ENCODE results near the gene STK40. TPM values are rescaled to one million over a fixed set of nuclear protein-coding genes. Genes with fewer than 3 reads are reported as not detected.

STK40 gene
- total and polyA plus RNA-seq, 9 of the 15 experiments (the other 6 are each of a cell fraction or from before 2014, with no cell fraction given), result 0.69 to 94.3 (median 39.1) TPM

DNA sequence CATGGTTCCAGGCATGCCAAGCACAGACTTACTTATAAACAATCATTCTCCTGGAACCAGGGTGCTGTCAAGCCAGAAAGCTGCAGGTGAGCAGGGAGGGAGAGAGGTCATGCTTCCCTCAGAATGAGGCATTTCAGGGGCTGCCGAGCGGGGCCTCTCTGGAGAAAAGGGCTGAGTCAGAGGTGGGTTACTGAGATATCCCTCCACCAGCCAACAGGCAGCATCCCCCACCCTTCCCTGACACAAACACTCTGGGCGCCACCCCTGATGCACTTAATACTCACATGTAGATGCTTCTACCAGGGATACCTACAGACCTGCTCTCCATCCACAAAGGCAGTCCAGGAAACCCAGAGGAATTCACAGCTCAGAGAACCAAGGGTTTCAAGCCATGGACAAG is 13.1 kb downstream of the STK40 start (continued):
- TF ChIP-seq, protein P1, sequence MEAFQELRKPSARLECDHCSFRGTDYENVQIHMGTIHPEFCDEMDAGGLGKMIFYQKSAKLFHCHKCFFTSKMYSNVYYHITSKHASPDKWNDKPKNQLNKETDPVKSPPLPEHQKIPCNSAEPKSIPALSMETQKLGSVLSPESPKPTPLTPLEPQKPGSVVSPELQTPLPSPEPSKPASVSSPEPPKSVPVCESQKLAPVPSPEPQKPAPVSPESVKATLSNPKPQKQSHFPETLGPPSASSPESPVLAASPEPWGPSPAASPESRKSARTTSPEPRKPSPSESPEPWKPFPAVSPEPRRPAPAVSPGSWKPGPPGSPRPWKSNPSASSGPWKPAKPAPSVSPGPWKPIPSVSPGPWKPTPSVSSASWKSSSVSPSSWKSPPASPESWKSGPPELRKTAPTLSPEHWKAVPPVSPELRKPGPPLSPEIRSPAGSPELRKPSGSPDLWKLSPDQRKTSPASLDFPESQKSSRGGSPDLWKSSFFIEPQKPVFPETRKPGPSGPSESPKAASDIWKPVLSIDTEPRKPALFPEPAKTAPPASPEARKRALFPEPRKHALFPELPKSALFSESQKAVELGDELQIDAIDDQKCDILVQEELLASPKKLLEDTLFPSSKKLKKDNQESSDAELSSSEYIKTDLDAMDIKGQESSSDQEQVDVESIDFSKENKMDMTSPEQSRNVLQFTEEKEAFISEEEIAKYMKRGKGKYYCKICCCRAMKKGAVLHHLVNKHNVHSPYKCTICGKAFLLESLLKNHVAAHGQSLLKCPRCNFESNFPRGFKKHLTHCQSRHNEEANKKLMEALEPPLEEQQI (IDR thresholded peaks at IDR 0.05), result no peak
- TF ChIP-seq ZNF3 (CRISPR knock-in tag; IDR thresholded peaks at IDR 0.05) (no peak), GTF2F1 (IDR thresholded peaks at IDR 0.05; ENCODE audit: low read depth, low read length) (no peak), ZSCAN29 (IDR thresholded peaks at IDR 0.05) (no peak), MAFF (IDR thresholded peaks at IDR 0.05; ENCODE audit: low read length) (peak; percentile 55; the same call in 1 of the 2 replicates), FOXJ2 (tag; IDR thresholded peaks at IDR 0.05) (no peak), ZNF79 (CRISPR knock-in tag; IDR thresholded peaks at IDR 0.05; ENCODE audit: low read depth) (no peak), SMARCA4 (IDR thresholded peaks at IDR 0.05) (no peak), ELF1 (tag; IDR thresholded peaks at IDR 0.05) (no peak), SETDB1 (IDR thresholded peaks at IDR 0.05; ENCODE audit: low read length) (no peak), ZNF316 (IDR thresholded peaks at IDR 0.05) (peak; percentile 88), FOXK2 (conservative IDR thresholded peaks at IDR 0.05 in 1 of 2, IDR thresholded peaks at IDR 0.05 in 1 of 2; ENCODE audit: low read depth in 2 of 2) (no peak), TEAD1 (CRISPR knock-in tag; IDR thresholded peaks at IDR 0.05) (no peak), GATAD2B (IDR thresholded peaks at IDR 0.05; ENCODE audit: borderline replicate concordance) (0 out of 2 replicates have a peak, but pooled peaks have one; percentile 58), POLR2B (IDR thresholded peaks at IDR 0.05; ENCODE audit: low read depth, partially characterized antibody) (peak; percentile 25), CREBBP (IDR thresholded peaks at IDR 0.05; ENCODE audit: low read depth, low read length) (no peak), TGIF2 (CRISPR knock-in tag; IDR thresholded peaks at IDR 0.05) (no peak), ZFP1 (CRISPR knock-in tag; IDR thresholded peaks at IDR 0.05) (no peak)
- TF ChIP-seq, protein P2, sequence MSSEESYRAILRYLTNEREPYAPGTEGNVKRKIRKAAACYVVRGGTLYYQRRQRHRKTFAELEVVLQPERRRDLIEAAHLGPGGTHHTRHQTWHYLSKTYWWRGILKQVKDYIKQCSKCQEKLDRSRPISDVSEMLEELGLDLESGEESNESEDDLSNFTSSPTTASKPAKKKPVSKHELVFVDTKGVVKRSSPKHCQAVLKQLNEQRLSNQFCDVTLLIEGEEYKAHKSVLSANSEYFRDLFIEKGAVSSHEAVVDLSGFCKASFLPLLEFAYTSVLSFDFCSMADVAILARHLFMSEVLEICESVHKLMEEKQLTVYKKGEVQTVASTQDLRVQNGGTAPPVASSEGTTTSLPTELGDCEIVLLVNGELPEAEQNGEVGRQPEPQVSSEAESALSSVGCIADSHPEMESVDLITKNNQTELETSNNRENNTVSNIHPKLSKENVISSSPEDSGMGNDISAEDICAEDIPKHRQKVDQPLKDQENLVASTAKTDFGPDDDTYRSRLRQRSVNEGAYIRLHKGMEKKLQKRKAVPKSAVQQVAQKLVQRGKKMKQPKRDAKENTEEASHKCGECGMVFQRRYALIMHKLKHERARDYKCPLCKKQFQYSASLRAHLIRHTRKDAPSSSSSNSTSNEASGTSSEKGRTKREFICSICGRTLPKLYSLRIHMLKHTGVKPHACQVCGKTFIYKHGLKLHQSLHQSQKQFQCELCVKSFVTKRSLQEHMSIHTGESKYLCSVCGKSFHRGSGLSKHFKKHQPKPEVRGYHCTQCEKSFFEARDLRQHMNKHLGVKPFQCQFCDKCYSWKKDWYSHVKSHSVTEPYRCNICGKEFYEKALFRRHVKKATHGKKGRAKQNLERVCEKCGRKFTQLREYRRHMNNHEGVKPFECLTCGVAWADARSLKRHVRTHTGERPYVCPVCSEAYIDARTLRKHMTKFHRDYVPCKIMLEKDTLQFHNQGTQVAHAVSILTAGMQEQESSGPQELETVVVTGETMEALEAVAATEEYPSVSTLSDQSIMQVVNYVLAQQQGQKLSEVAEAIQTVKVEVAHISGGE (CRISPR knock-in tag; IDR thresholded peaks at IDR 0.05), result no peak; a peak in 1 of 6 replicates
- TF ChIP-seq, protein P3, sequence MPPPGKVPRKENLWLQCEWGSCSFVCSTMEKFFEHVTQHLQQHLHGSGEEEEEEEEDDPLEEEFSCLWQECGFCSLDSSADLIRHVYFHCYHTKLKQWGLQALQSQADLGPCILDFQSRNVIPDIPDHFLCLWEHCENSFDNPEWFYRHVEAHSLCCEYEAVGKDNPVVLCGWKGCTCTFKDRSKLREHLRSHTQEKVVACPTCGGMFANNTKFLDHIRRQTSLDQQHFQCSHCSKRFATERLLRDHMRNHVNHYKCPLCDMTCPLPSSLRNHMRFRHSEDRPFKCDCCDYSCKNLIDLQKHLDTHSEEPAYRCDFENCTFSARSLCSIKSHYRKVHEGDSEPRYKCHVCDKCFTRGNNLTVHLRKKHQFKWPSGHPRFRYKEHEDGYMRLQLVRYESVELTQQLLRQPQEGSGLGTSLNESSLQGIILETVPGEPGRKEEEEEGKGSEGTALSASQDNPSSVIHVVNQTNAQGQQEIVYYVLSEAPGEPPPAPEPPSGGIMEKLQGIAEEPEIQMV (tag; conservative IDR thresholded peaks at IDR 0.05; ENCODE audit: low read depth), result 0 out of 2 replicates have a peak, but pooled peaks have one; percentile 26
- TF ChIP-seq, protein P4, sequence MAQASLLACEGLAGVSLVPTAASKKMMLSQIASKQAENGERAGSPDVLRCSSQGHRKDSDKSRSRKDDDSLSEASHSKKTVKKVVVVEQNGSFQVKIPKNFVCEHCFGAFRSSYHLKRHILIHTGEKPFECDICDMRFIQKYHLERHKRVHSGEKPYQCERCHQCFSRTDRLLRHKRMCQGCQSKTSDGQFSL (CRISPR knock-in tag; IDR thresholded peaks at IDR 0.05), result no peak
- TF ChIP-seq, protein P4 (tag; IDR thresholded peaks at IDR 0.05), result 0 out of 4 replicates have a peak, but pooled peaks of 1 of the 2 experiments have one; percentile 3
